IMR-90 (cell line): ENCODE results near the gene ZNF654. TPM values are rescaled to one million over a fixed set of nuclear protein-coding genes. Genes with fewer than 3 reads are reported as not detected.
A peak's percentile ranks its signal among the peaks of the same experiment; 100 is the strongest.

Source experiments
- ATAC-seq: fragments of 200-7000 bp; cut with Tn5 transposase; 2 replicates; pipeline ENCODE4 v1.9.1; 2020; ENCODE audit warnings: low read depth, mild to moderate bottlenecking, moderate library complexity
- BruUV-seq: library from RNA; stranded (reverse); fragments of 400-500 nt; replicated peaks from 2 replicates; lab custom pipeline; 2021; lab: Mats Ljungman, UMichigan
- CTCF ChIA-PET: fragments of 300-600 bp; formaldehyde crosslinking; extraction: SDS; loops from one replicate; lab custom pipeline; 2021; ENCODE audit warnings: antibody characterized with exemption; lab: Yijun Ruan, JAX
- POLR2A ChIA-PET: fragments of 300-600 bp; sonication (Branson Sonifier 250); formaldehyde crosslinking; loops from one replicate; lab custom pipeline; 2022; ENCODE audit warnings: antibody characterized with exemption; ENCODE audit not compliant: unreplicated experiment; lab: Charles Lee
- DNase-seq: peaks from one replicate; pipeline ENCODE4 v3.0.0; 2013
- H2AFZ ChIP-seq: replicated peaks from 2 replicates; pipeline ENCODE3; 2013; ENCODE audit warnings: low read length, mild to moderate bottlenecking; ENCODE audit not compliant: poor library complexity
- H2AK5ac ChIP-seq: 2 replicates; pipeline ENCODE4 v1.6.1; 2013; ENCODE audit warnings: low read depth, low read length, inconsistent platforms
- H2AK9ac ChIP-seq: replicated peaks from 2 replicates; pipeline ENCODE3; 2013; ENCODE audit warnings: mild to moderate bottlenecking, low read depth, low read length, moderate library complexity; ENCODE audit not compliant: poor library complexity
- H2BK120ac ChIP-seq: 2 replicates; pipeline ENCODE4 v1.6.1; 2013; ENCODE audit warnings: low read depth, low read length, inconsistent platforms
- H2BK15ac ChIP-seq: 3 replicates; pipeline ENCODE4 v1.6.1; 2013; ENCODE audit warnings: low read depth, low read length, inconsistent platforms
- H2BK20ac ChIP-seq: 2 replicates; pipeline ENCODE4 v1.6.1; 2013; ENCODE audit warnings: low read depth, mild to moderate bottlenecking, inconsistent platforms, low read length, moderate library complexity
- H2BK5ac ChIP-seq: 2 replicates; pipeline ENCODE4 v1.6.1; 2013; ENCODE audit warnings: mild to moderate bottlenecking, low read depth, low read length, inconsistent platforms; ENCODE audit not compliant: poor library complexity, severe bottlenecking
- H3K14ac ChIP-seq: replicated peaks from 2 replicates; pipeline ENCODE4 v1.6.1; 2013; ENCODE audit warnings: low read depth, low read length, inconsistent platforms
- H3K18ac ChIP-seq: 2 replicates; pipeline ENCODE4 v1.6.1; 2013; ENCODE audit warnings: low read depth, low read length, control low read depth
- H3K23ac ChIP-seq: 2 replicates; pipeline ENCODE4 v1.6.1; 2013; ENCODE audit warnings: low read depth, low read length, inconsistent platforms
- H3K27ac ChIP-seq: 2 replicates; pipeline ENCODE4 v1.5.1; 2013; ENCODE audit warnings: mild to moderate bottlenecking, control low read depth, low read length; ENCODE audit not compliant: insufficient read depth
- H3K27me3 ChIP-seq: 2 replicates; pipeline ENCODE4 v1.6.1; 2013; ENCODE audit warnings: low read length; ENCODE audit not compliant: control insufficient read depth, insufficient read depth
- H3K36me3 ChIP-seq: 2 replicates; pipeline ENCODE4 v1.6.1; 2013; ENCODE audit warnings: low read length, mixed read lengths; ENCODE audit not compliant: control insufficient read depth, insufficient read depth
- H3K4ac ChIP-seq: 2 replicates; pipeline ENCODE4 v1.6.1; 2013; ENCODE audit warnings: low read depth, low read length, inconsistent platforms
- H3K4me1 ChIP-seq: 2 replicates; pipeline ENCODE4 v1.6.1; 2013; ENCODE audit warnings: low read length, mixed read lengths; ENCODE audit not compliant: control insufficient read depth, insufficient read depth
- H3K4me2 ChIP-seq: 2 replicates; pipeline ENCODE4 v1.6.1; 2013; ENCODE audit warnings: low read depth, mild to moderate bottlenecking, control low read depth, low read length, moderate library complexity
- H3K4me3 ChIP-seq: 2 replicates; pipeline ENCODE4 v1.5.1; 2013; ENCODE audit warnings: low read depth, mild to moderate bottlenecking, control low read depth, low read length, moderate library complexity; ENCODE audit not compliant: insufficient read depth
- H3K56ac ChIP-seq: 2 replicates; pipeline ENCODE4 v1.6.1; 2013; ENCODE audit warnings: low read length, inconsistent platforms; ENCODE audit not compliant: insufficient read depth; ENCODE audit errors: extremely low read depth
- H3K79me1 ChIP-seq, 2 experiments: 2 replicates each; pipeline ENCODE4 v1.6.1; 2013; ENCODE audit warnings: low read length in 2 of 2, inconsistent platforms in 1 of 2, low read depth in 1 of 2
- H3K9ac ChIP-seq: 2 replicates; pipeline ENCODE4 v1.6.1; 2013; ENCODE audit warnings: low read depth, low read length, control low read depth
- H3K9me1 ChIP-seq: 2 replicates; pipeline ENCODE4 v1.6.1; 2013; ENCODE audit warnings: low read length, inconsistent platforms; ENCODE audit not compliant: insufficient read depth
- H3K9me3 ChIP-seq: 2 replicates; pipeline ENCODE4 v1.6.1; 2013; ENCODE audit warnings: low read length; ENCODE audit not compliant: control insufficient read depth, insufficient read depth
- H4K20me1 ChIP-seq: 2 replicates; pipeline ENCODE4 v1.6.1; 2013; ENCODE audit warnings: low read length, inconsistent platforms; ENCODE audit not compliant: insufficient read depth
- H4K5ac ChIP-seq: 2 replicates; pipeline ENCODE4 v1.6.1; 2013; ENCODE audit warnings: mild to moderate bottlenecking, low read depth, low read length, control low read depth
- H4K8ac ChIP-seq, 2 experiments: 2 replicates each; pipeline ENCODE4 v1.6.1; 2013; ENCODE audit warnings: low read depth in 2 of 2, low read length in 2 of 2, control low read depth in 1 of 2, inconsistent platforms in 1 of 2
- H4K91ac ChIP-seq: 2 replicates; pipeline ENCODE4 v1.6.1; 2013; ENCODE audit warnings: low read depth, low read length, inconsistent platforms; ENCODE audit not compliant: insufficient read depth
- BHLHE40 ChIP-seq: fragments of 150-350 bp; IDR thresholded peaks from 2 replicates; pipeline ENCODE4 v1.6.1; 2016; ENCODE audit warnings: mild to moderate bottlenecking, low read depth, low read length
- CEBPB ChIP-seq: IDR thresholded peaks from 2 replicates; pipeline ENCODE4 v1.6.1; 2012; ENCODE audit warnings: low read depth, low read length, improper control_type of control experiment
- FOS ChIP-seq: fragments of 150-350 bp; IDR thresholded peaks from 2 replicates; pipeline ENCODE4 v1.6.1; 2016; ENCODE audit warnings: low read depth, low read length
- MXI1 ChIP-seq: IDR thresholded peaks from 2 replicates; pipeline ENCODE4 v1.6.1; 2012; ENCODE audit warnings: low read depth, mild to moderate bottlenecking, low read length, moderate library complexity, borderline replicate concordance
- WGBS, 2 experiments: methylation state at CpG; one replicate each; pipeline versions ENCODE4 v1.1.5 to v1.1.7; 2013; ENCODE audit warnings: missing lambda C conversion rate in 2 of 2; ENCODE audit not compliant: insufficient read length in 1 of 2; ENCODE audit errors: extremely low coverage in 2 of 2; 5-methylcytosine and 5-hydroxymethylcytosine counted together
- dilution Hi-C: fragments of 300-500 bp; cut with HindIII; formaldehyde crosslinking; loops from one replicate; pipeline ENCODE4 v1.14.3; 2018; ENCODE audit warnings: low sequenced_read_pairs; ENCODE audit not compliant: unreplicated experiment
- in situ Hi-C: fragments of 300-500 bp; cut with MboI; formaldehyde crosslinking; loops from 3 replicates; pipeline ENCODE4 v1.14.3; 2019; ENCODE audit warnings: low sequenced_read_pairs, inconsistent platforms, mixed read lengths
- intact Hi-C: fragments of 100-400 bp; cut with micrococcal nuclease; formaldehyde crosslinking; loops from 2 replicates; pipeline ENCODE4 v1.10.0; 2022
- polyA plus RNA-seq, 3 experiments: library from polyadenylated mRNA; depleted of rRNA; stranded (reverse); fragments of >200 nt; gene quantifications; 2 replicates each; pipeline ENCODE4 v1.2.3, GENCODE V29; 2012; ENCODE audit warnings: low replicate concordance in 1 of 3
- total RNA-seq: library from RNA; depleted of rRNA; stranded (reverse); fragments of >200 nt; gene quantifications from 2 replicates; pipeline ENCODE4 v1.2.3, GENCODE V29; 2012

The ZNF654 gene
- total and polyA plus RNA-seq, 2 of the 4 experiments (the other 2 are of a cell fraction) = 3.3 to 11.5 TPM

DNA sequence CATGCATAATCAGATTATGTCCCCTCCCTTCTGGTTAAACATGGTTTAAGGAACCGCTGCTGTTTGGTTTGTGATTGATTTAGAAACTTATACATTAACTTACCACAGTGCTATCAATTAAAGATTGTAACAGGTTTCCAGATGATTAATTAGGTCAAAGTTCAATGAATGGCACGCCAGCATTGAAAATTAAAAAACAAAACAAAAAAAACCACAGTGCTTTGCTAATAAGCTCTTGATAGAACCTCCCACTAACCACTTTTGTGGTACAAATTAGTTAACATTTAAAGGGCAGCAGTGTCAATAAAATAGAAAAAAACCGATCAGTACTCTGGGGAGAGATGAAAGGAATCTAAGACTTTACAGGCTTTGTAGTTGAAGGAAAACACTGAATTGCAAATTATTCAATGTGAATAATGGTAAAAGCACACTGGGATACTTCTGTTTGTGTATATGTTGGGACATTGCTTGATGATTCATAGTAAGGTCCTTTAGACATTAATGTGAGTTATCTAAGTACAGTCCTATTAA, 83.1 kb downstream of the ZNF654 start:
- Histone ChIP-seq H3K9me3 (no peaks in the 10 kb centered on the region), H3K27ac (no peak overlapping the region), H3K27me3 (no peaks in the 10 kb centered on the region), H3K4me2 (peak overlapping the region; percentile 82; the same call in 1 of the 2 replicates), H2AFZ (no peak overlapping the region), H3K9me1 (no peaks in the 10 kb centered on the region), H2AK9ac (no peak overlapping the region), H2AK5ac (no peak overlapping the region), H3K4me1 (no peaks in the 10 kb centered on the region), H3K36me3 (peaks cover 7% of the 10 kb centered on the region), H3K14ac (no peak overlapping the region), H2BK20ac (no peak overlapping the region), H4K5ac (no peak overlapping the region; the same call in 1 of the 2 replicates), H4K20me1 (no peaks in the 10 kb centered on the region), H3K4ac (no peak overlapping the region), H3K4me3 (no peak overlapping the region), H2BK5ac (peak overlapping the region; percentile 85), H4K91ac (no peak overlapping the region), H3K9ac (no peak overlapping the region), H4K8ac (peak overlapping the region in 1 of 2 experiments; percentile 27; a peak in 1 of 4 replicates), H3K23ac (no peak overlapping the region), H3K56ac (no peak overlapping the region), H2BK15ac (no peak overlapping the region), H3K18ac (peak overlapping the region; percentile 61; the same call in 1 of the 2 replicates), H2BK120ac (no peak overlapping the region), H3K79me1 (peaks cover 6 to 14% of the 10 kb centered on the region in 2 experiments)
- peak; percentile 79 for ATAC-seq
- POLR2A ChIA-PET = no interaction called here
- dilution Hi-C loops (no loop called here), intact Hi-C loops (loop anchor here (5.0 kb wide), 1 partner anchor 85 kb away; the partner anchor contains the start of genes CGGBP1 and ZNF654), in situ Hi-C loops (loop anchor here (25.0 kb wide), 1 partner anchor 1155 kb away; the partner anchor contains the start of gene VGLL3)
- no CpG with 5 or more reads among the region's 3 CpGs for WGBS, 2 experiments
- no TSS peak for BruUV-seq
- CTCF ChIA-PET = interaction anchor here (0.6 kb wide), 1 partner anchor 1949 kb away, joined by 4 read pairs; no protein-coding TSS in a partner anchor
- TF ChIP-seq FOS (0 out of 2 replicates have a peak, but pooled peaks have one; percentile 29), CEBPB (peak; percentile 73; the same call in 1 of the 2 replicates), MXI1 (no peak), BHLHE40 (no peak)
- DNase-seq = peak; percentile 73
